ENCODE data around the gene PLLP. TPM values are rescaled to one million over a fixed set of nuclear protein-coding genes. Genes with fewer than 3 reads are reported as not detected.

The PLLP gene, protein sequence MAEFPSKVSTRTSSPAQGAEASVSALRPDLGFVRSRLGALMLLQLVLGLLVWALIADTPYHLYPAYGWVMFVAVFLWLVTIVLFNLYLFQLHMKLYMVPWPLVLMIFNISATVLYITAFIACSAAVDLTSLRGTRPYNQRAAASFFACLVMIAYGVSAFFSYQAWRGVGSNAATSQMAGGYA
- total RNA-seq (1 to 10 TPM in 3 of 4 donors, under 1 TPM in 1; 0.99 to 4.7 (median 2.8) TPM), polyA plus RNA-seq (10 to 100 TPM in 1 of 3 donors, 1 to 10 TPM in 2; 4.2 to 10.2 (median 8.0) TPM)

DNA sequence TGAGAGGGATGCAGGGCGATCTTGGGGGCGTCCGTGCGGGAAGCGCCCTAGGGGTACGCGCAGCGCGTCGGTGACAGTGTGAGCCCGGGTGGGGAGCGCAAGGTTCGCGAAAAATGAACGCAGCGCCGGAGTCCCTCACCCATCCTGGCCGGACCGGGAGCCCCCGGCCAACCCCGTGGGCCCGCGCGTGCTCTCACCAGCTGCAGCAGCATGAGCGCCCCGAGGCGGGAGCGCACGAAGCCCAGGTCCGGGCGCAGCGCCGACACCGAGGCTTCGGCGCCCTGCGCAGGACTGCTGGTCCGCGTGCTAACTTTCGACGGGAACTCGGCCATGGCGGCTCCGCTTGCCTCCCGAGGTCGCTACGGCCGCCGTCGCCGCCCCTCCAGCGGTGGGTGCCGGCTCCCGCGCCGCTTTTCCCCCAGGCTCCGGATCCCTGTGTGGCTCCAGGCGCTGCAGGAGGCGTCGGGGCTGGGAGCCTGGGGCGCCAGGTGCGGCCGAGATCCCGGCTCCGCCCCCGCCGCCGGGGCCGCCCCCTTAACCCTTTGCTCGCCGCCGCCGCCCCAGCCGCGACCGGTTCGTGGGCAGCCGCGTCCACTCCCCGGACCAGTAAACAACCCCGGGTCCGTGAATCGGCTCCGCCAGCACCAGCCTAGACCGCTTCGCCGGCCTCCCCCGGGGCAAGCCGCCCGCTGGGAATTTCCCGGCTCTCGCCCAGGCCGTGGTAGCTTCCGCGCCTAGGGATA, at the start of gene PLLP:
PLLP (minus strand) TSS at position 464 of the 743 bp plus-strand sequence; CDS start at position 332, 132 bp downstream.
- WGBS, 2 donors = 1 to 2% methylated on average over 95 of the region's 95 CpGs
- Histone ChIP-seq H3K27me3 (peaks cover 9 to 37% (median 26%) of the 10 kb centered on the region in 3 donors), H3K4me3 (peak within 1 kb of the TSS; percentile 24 to 60 (median 52)), H3K36me3 (no peaks in the 10 kb centered on the region), H3K27ac (peak within 1 kb of the TSS in 2 of 4 donors; percentile 18 to 26), H3K4me1 (peaks cover 0 to 14% (median 13%) of the 10 kb centered on the region in 4 donors), H3K9me3 (no peaks in the 10 kb centered on the region)
- TF ChIP-seq POLR2AphosphoS5 (IDR thresholded peaks at IDR 0.05) (no peak), POLR2A (IDR thresholded peaks at IDR 0.05) (no peak)
- intact Hi-C loops (cut with DNase I) = no loop called here
- peak; percentile 61 for DNase-seq

DNA sequence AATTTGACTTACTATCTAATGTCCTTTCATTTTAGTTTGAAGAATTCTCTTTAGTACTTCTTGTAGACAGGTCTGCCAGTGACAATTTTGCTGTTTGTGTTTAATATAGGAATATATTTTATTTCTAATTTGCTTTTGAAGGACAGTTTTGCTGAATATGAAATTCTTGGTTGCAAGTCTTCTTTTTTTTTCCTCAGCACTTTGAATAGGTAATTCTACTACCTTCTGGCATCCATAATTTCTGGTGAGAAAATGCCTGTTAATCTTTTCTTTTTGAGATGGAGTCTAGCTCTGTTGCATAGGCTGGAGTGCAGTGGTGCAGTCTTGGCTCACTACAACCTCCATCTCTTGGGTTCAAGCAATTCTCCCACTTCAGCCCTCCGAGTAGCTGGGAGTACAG, 48.9 kb upstream of the PLLP start:
- no peak overlapping the region for H3K4me3 ChIP-seq
- H3K27ac ChIP-seq = no peak overlapping the region
- intact Hi-C loops (cut with DNase I) = no loop called here
- peaks cover 0 to 3% (median 0%) of the 10 kb centered on the region in 4 donors for H3K9me3 ChIP-seq
- no peak for TF ChIP-seq POLR2A (IDR thresholded peaks at IDR 0.05)
- TF ChIP-seq, protein P1, sequence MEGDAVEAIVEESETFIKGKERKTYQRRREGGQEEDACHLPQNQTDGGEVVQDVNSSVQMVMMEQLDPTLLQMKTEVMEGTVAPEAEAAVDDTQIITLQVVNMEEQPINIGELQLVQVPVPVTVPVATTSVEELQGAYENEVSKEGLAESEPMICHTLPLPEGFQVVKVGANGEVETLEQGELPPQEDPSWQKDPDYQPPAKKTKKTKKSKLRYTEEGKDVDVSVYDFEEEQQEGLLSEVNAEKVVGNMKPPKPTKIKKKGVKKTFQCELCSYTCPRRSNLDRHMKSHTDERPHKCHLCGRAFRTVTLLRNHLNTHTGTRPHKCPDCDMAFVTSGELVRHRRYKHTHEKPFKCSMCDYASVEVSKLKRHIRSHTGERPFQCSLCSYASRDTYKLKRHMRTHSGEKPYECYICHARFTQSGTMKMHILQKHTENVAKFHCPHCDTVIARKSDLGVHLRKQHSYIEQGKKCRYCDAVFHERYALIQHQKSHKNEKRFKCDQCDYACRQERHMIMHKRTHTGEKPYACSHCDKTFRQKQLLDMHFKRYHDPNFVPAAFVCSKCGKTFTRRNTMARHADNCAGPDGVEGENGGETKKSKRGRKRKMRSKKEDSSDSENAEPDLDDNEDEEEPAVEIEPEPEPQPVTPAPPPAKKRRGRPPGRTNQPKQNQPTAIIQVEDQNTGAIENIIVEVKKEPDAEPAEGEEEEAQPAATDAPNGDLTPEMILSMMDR (IDR thresholded peaks at IDR 0.05) = no peak
- no peak for TF ChIP-seq EP300 (IDR thresholded peaks at IDR 0.05)
- TF ChIP-seq POLR2AphosphoS5 (IDR thresholded peaks at IDR 0.05) = no peak
- H3K36me3 ChIP-seq = no peaks in the 10 kb centered on the region
- 96% methylated on average over 1 of the region's 1 CpG for WGBS, 2 donors
- H3K4me1 ChIP-seq = no peaks in the 10 kb centered on the region
- H3K27me3 ChIP-seq = no peaks in the 10 kb centered on the region
- no peak for DNase-seq

DNA sequence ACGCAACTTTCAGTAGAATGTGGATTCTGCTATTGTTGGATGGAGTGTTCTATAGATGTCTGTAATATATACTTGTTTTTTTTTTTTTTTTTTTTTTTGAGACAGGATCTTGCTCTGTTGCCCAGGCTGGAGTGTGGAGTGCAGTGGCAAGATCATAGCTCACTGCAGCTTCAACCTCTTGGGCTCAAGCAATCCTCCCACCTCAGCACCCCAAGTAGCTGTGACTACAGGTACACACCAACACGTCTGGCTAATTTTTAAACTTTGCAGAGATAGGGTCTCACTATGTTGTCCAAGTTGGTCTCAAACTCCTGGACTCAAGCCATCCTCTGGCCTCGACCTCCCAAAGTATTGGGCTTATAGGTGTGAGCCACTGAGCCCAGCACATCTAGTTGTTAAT, 46.9 kb upstream of the PLLP start:
- WGBS, 2 donors = 83 to 89% methylated on average over 3 of the region's 3 CpGs
- no peaks in the 10 kb centered on the region for H3K27me3 ChIP-seq
- H3K4me3 ChIP-seq = no peak overlapping the region
- H3K9me3 ChIP-seq = no peaks in the 10 kb centered on the region
- H3K27ac ChIP-seq = no peak overlapping the region
- DNase-seq = no peak
- no peaks in the 10 kb centered on the region for H3K4me1 ChIP-seq
- intact Hi-C loops (cut with DNase I) = no loop called here
- H3K36me3 ChIP-seq = no peaks in the 10 kb centered on the region
- TF ChIP-seq, protein P1 (IDR thresholded peaks at IDR 0.05) = no peak
- TF ChIP-seq POLR2AphosphoS5 (IDR thresholded peaks at IDR 0.05) (no peak), POLR2A (IDR thresholded peaks at IDR 0.05) (no peak), EP300 (IDR thresholded peaks at IDR 0.05) (no peak)

DNA sequence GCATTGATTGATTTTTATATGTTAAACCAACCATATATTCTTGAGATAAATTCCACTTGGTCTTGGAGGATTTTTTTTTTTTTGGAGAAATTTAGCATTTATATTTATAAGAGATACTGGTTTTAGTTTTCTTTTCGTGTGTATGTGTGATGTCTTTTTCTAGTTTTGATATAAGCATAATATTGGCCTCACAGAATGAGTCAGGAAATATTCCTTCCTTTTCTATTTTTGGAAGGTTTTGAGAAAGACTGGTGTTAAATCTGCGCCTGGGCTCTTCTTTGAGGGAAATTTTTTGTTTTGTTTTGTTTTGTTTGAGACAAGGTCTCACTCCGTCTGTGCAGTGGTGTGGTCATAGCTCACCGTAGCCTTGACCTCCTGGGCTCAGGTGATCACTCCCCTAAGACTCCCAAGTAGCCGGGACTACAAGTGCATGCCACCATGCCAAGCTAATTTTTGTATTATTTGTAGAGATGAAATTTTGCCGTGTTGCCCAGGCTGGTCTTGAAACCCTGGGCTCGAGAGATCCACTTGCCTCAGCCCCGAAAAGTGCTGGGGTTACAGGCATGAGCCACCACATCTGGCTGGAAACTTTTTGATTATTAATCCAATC, 45.4 kb upstream of the PLLP start:
- no peaks in the 10 kb centered on the region for H3K4me1 ChIP-seq
- H3K27ac ChIP-seq = no peak overlapping the region
- intact Hi-C loops (cut with DNase I) = no loop called here
- WGBS, 2 donors = 80 to 83% methylated on average over 8 of the region's 8 CpGs
- H3K4me3 ChIP-seq = no peak overlapping the region
- H3K27me3 ChIP-seq = no peaks in the 10 kb centered on the region
- DNase-seq = no peak
- no peaks in the 10 kb centered on the region for H3K36me3 ChIP-seq
- no peak for TF ChIP-seq POLR2AphosphoS5 (IDR thresholded peaks at IDR 0.05)
- TF ChIP-seq EP300 (IDR thresholded peaks at IDR 0.05) = no peak
- TF ChIP-seq, protein P1 (IDR thresholded peaks at IDR 0.05) = no peak
- TF ChIP-seq POLR2A (IDR thresholded peaks at IDR 0.05) = no peak
- no peaks in the 10 kb centered on the region for H3K9me3 ChIP-seq

DNA sequence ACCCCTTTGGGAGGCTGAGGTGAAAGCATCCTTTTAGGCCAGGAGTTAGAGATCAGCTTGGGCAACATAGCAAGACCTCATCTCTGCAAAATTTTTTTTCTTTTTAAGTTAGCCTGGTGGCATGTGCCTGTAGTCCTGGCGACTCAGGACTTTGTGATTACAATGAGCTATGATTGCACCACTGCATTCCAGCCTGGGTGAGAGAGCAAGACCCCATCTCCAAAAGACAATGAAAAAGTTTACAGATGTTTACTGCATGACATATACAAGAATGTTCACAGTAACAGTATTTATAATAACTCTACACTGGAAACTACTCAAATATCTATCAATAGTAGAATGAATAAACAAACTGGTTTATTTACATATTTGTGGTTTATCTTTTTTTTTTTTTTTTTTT, 41.0 kb upstream of the PLLP start:
- 81 to 87% methylated on average over 1 of the region's 1 CpG for WGBS, 2 donors
- intact Hi-C loops (cut with DNase I) = no loop called here
- Histone ChIP-seq H3K27me3 (no peaks in the 10 kb centered on the region), H3K4me1 (no peaks in the 10 kb centered on the region), H3K4me3 (no peak overlapping the region), H3K27ac (no peak overlapping the region), H3K9me3 (no peaks in the 10 kb centered on the region), H3K36me3 (no peaks in the 10 kb centered on the region)
- TF ChIP-seq POLR2AphosphoS5 (IDR thresholded peaks at IDR 0.05) = no peak
- no peak for TF ChIP-seq POLR2A (IDR thresholded peaks at IDR 0.05)
- TF ChIP-seq, protein P1 (IDR thresholded peaks at IDR 0.05) = no peak
- TF ChIP-seq EP300 (IDR thresholded peaks at IDR 0.05) = no peak
- DNase-seq = no peak

Data from sigmoid colon (tissue), 7 donors.